ENCODE data around the gene VPS39. TPM values are rescaled to one million over a fixed set of nuclear protein-coding genes. Genes with fewer than 3 reads are reported as not detected.

Gene VPS39
- total RNA-seq, 4 donors from 2014 or later: 133 to 264 (median 205) TPM

DNA sequence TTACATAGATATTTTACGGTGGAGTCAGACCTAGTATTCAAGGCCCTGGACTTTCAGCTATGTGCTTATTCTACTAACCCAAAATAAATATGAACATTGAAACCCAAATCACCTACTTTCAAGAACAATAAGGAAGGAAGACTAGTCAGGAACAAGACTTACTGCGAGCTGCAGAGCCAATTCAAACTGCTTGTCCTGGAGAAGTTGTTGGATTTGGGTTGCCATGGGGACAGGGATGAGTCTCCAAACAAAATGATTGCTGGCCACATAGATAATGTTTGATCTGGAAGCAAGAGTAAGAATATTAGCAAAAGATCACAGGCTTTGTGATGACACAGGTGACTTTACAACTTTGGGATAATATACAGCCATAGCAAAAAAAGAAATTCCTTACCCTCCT is 30.0 kb downstream of the VPS39 start:
- no peaks in the 10 kb centered on the region for H3K27me3 ChIP-seq
- H3K36me3 ChIP-seq: peaks cover 6 to 95% (median 12%) of the 10 kb centered on the region in 3 donors
- no peak overlapping the region for H3K27ac ChIP-seq
- WGBS, 2 donors: 86 to 98% methylated on average over 2 of the region's 2 CpGs
- H3K4me1 ChIP-seq: no peaks in the 10 kb centered on the region
- no peak for DNase-seq (ENCODE audit: low spot score in 2 of 2)
- H3K4me3 ChIP-seq: no peak overlapping the region
- H3K9me3 ChIP-seq: no peaks in the 10 kb centered on the region
- TF ChIP-seq POLR2A (IDR thresholded peaks at IDR 0.05): no peak
- TF ChIP-seq, protein P1, sequence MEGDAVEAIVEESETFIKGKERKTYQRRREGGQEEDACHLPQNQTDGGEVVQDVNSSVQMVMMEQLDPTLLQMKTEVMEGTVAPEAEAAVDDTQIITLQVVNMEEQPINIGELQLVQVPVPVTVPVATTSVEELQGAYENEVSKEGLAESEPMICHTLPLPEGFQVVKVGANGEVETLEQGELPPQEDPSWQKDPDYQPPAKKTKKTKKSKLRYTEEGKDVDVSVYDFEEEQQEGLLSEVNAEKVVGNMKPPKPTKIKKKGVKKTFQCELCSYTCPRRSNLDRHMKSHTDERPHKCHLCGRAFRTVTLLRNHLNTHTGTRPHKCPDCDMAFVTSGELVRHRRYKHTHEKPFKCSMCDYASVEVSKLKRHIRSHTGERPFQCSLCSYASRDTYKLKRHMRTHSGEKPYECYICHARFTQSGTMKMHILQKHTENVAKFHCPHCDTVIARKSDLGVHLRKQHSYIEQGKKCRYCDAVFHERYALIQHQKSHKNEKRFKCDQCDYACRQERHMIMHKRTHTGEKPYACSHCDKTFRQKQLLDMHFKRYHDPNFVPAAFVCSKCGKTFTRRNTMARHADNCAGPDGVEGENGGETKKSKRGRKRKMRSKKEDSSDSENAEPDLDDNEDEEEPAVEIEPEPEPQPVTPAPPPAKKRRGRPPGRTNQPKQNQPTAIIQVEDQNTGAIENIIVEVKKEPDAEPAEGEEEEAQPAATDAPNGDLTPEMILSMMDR (IDR thresholded peaks at IDR 0.05): no peak
- TF ChIP-seq EP300 (IDR thresholded peaks at IDR 0.05): no peak

DNA sequence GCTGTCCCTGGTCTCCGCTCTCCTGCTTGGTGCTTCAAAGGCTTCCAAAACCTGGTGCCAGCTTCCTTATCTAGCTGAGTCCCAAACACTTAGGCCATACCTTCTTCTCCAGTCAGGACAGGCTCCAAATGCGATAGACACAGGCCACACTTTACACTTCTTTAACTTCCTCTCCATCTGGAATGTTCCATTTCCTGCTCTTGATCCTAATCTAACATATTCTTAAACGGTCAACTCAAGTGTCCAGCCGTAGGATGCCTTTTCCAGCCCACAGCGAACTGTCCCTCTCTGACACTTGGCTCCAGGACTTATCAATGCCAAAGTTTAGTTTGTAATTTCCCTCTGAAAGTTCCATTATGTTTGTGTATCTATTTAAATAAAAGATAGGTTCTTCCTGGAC is 32.4 kb downstream of the VPS39 start:
- TF ChIP-seq EP300 (IDR thresholded peaks at IDR 0.05) (no peak), POLR2A (IDR thresholded peaks at IDR 0.05) (no peak)
- TF ChIP-seq, protein P1 (IDR thresholded peaks at IDR 0.05): no peak
- Histone ChIP-seq H3K27me3 (no peaks in the 10 kb centered on the region), H3K36me3 (peaks cover 3 to 95% (median 26%) of the 10 kb centered on the region in 3 donors), H3K4me3 (no peak overlapping the region), H3K27ac (no peak overlapping the region), H3K4me1 (no peaks in the 10 kb centered on the region), H3K9me3 (no peaks in the 10 kb centered on the region)
- WGBS, 2 donors: 84 to 88% methylated on average over 5 of the region's 5 CpGs
- DNase-seq (ENCODE audit: low spot score in 2 of 2): no peak

DNA sequence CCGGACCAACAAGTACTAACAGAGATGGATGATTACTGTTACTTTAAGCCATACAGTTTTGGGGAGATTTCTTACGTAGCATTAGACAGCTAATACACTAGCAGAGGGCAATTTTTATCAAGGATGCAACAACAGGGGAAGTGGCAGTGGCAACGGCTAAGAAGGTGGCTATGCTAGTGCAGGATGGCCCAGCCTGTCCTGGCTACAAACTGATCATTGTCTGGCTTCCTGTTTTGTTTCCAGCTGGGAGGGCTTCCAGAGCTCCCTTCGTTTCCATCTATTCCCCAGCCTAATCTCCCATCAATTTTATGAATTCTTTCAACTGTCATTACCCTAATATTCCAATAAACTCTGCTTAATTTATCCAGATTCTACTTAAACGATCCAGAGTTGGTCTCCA is 35.6 kb downstream of the VPS39 start:
- Histone ChIP-seq H3K27ac (no peak overlapping the region), H3K9me3 (no peaks in the 10 kb centered on the region), H3K4me3 (no peak overlapping the region), H3K27me3 (no peaks in the 10 kb centered on the region), H3K4me1 (no peaks in the 10 kb centered on the region), H3K36me3 (peaks cover 0 to 99% (median 22%) of the 10 kb centered on the region in 3 donors)
- no peak for TF ChIP-seq EP300 (IDR thresholded peaks at IDR 0.05)
- TF ChIP-seq POLR2A (IDR thresholded peaks at IDR 0.05): no peak
- TF ChIP-seq, protein P1 (IDR thresholded peaks at IDR 0.05): no peak
- WGBS, 2 donors: 77 to 89% methylated on average over 5 of the region's 5 CpGs
- DNase-seq (ENCODE audit: low spot score in 2 of 2): no peak

DNA sequence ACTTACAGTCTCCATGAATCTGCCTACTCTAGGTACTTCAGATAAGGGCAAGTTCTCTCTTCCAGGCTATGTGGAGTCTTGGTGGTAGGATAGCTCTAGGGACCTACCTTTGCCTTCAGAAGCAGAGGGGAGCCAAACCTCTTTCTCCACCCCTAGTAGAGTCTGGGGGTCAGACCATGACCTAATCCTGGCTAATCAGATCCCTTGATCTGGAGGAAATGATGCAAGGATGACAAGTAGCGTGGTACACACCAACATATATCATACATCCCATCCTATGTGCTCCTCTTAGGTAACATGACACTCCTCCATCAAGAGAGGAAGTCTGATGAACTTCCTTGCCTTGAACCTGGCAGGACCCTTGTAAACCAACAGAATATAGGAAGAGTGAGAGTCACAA is 36.3 kb downstream of the VPS39 start:
- H3K4me1 ChIP-seq: no peaks in the 10 kb centered on the region
- 100% methylated on average over 1 of the region's 1 CpG for WGBS, 2 donors
- TF ChIP-seq EP300 (IDR thresholded peaks at IDR 0.05): no peak
- no peak for TF ChIP-seq POLR2A (IDR thresholded peaks at IDR 0.05)
- no peak overlapping the region for H3K4me3 ChIP-seq
- H3K27ac ChIP-seq: no peak overlapping the region
- DNase-seq (ENCODE audit: low spot score in 2 of 2): no peak
- no peaks in the 10 kb centered on the region for H3K9me3 ChIP-seq
- H3K36me3 ChIP-seq: peaks cover 0 to 99% (median 27%) of the 10 kb centered on the region in 3 donors
- H3K27me3 ChIP-seq: no peaks in the 10 kb centered on the region

DNA sequence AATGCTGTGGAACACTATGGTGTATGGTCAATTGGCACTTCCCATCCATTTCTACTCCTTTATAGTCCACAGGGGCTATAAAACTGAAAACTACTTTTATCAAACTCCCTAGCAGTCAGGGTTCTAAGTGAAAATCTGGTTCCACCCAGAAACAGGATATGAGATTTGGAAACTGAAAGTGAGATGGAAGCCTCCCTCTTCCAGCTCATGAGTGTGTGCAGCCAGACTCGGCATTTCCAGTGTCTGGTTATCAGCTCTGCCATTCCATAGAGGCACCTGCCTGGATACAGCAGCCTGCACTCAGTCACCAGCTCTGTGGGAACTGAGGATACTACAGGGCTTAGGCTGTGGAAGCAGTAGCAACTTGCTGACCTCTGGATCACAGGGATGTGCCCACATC is 37.0 kb downstream of the VPS39 start:
- 65 to 79% methylated on average over 1 of the region's 1 CpG for WGBS, 2 donors

More for the DNA sequence above, 37.0 kb downstream of the VPS39 start:
- no peaks in the 10 kb centered on the region for H3K27me3 ChIP-seq
- peaks cover 0 to 100% (median 33%) of the 10 kb centered on the region in 3 donors for H3K36me3 ChIP-seq
- DNase-seq (ENCODE audit: low spot score in 2 of 2): no peak
- no peaks in the 10 kb centered on the region for H3K4me1 ChIP-seq
- no peak overlapping the region for H3K4me3 ChIP-seq
- no peak overlapping the region for H3K27ac ChIP-seq
- H3K9me3 ChIP-seq: no peaks in the 10 kb centered on the region
- TF ChIP-seq, protein P1 (IDR thresholded peaks at IDR 0.05): no peak
- TF ChIP-seq EP300 (IDR thresholded peaks at IDR 0.05) (no peak), POLR2A (IDR thresholded peaks at IDR 0.05) (no peak)
